Right cardiac atrium (tissue), 5 donors: ENCODE measurements around the gene TTLL11. TPM values are rescaled to one million over a fixed set of nuclear protein-coding genes. Genes with fewer than 3 reads are reported as not detected.
"Not testable (repeated sequence)": the region's sequence is repeated elsewhere in the genome, so short reads cannot be mapped to it uniquely, and the experiment has no call there.

Experiments
- ATAC-seq, 2 donors: fragments of 200-7000 bp; cut with Tn5 transposase; one replicate each; pipeline versions ENCODE4 v1.8.0 to v1.9.1; 2020; ENCODE audit warnings: moderate library complexity in 2 of 2, mild to moderate bottlenecking in 1 of 2
- DNase-seq, 3 donors: peaks; one replicate each; pipeline ENCODE4 v3.0.0-alpha.2; 2020
- H3K27ac ChIP-seq: one replicate; pipeline ENCODE4 v1.5.1; 2013; ENCODE audit warnings: mild to moderate bottlenecking, low read length, control low read depth, moderate library complexity
- H3K27me3 ChIP-seq: one replicate; pipeline ENCODE4 v1.6.1; 2013; ENCODE audit not compliant: control insufficient read depth, insufficient read depth
- H3K4me1 ChIP-seq: one replicate; pipeline ENCODE4 v1.6.1; 2013; ENCODE audit warnings: low read length; ENCODE audit not compliant: control insufficient read depth, insufficient read depth
- H3K4me3 ChIP-seq: one replicate; pipeline ENCODE4 v1.5.1; 2013; ENCODE audit warnings: low read length, control low read depth
- H3K9me3 ChIP-seq: one replicate; pipeline ENCODE4 v1.6.1; 2013; ENCODE audit warnings: low read length; ENCODE audit not compliant: control insufficient read depth
- WGBS: extraction: QIAGEN DNeasy Blood & Tissue Kit; methylation state at CpG from one replicate; pipeline ENCODE4 v1.1.7; 2013; 5-methylcytosine and 5-hydroxymethylcytosine counted together
- intact Hi-C, 4 donors: fragments of 100-400 bp; cut with DNase I; formaldehyde crosslinking; loops; one replicate each; pipeline versions ENCODE4 v1.11.0 to v1.14.0; 2022 to 2023
- polyA plus RNA-seq: library from polyadenylated mRNA; stranded (reverse); fragments of 200-250 nt; gene quantifications from one replicate; pipeline ENCODE4 v1.2.3, GENCODE V29; 2013
- total RNA-seq, 4 donors: library from RNA; stranded (reverse); fragmentation: NEBNext Ultra II Directional; extraction: Animal tissue kit (Norgen Biotek cat#: 25700); gene quantifications; one replicate each; pipeline ENCODE4 v1.2.1, GENCODE V29; 2021
- donor health status: healthy with polysubstance abuse.
- donor health status: DM: no; HTN: yes; CAD: no.
- donor health status: DM: no; HTN: no; CAD: no.
- donor health status: DM: no; HTN: yes; CAD: no; lungs with severe emphysema.
- donor health status: DM: yes; HTN: yes; CAD: no.

The TTLL11 gene
- total and polyA plus RNA-seq, 5 donors = 3.4 to 8.6 (median 5.7) TPM

- H3K4me3 ChIP-seq = no peak overlapping the region
- intact Hi-C loops = no loop called here
- ATAC-seq (no peak), DNase-seq (no peak)
- no peak overlapping the region for H3K27ac ChIP-seq
- no peaks in the 10 kb centered on the region for H3K27me3 ChIP-seq
- 93% methylated on average over 2 of the region's 2 CpGs for WGBS
- H3K4me1 ChIP-seq = peaks cover 6% of the 10 kb centered on the region
- H3K9me3 ChIP-seq = no peaks in the 10 kb centered on the region
Measured at GRCh38 chr9:121983736-121984135, 109.4 kb downstream of the TTLL11 start.

- peaks cover 6% of the 10 kb centered on the region for H3K4me1 ChIP-seq
- no peak for ATAC-seq
- no peak overlapping the region for H3K4me3 ChIP-seq
- 95% methylated on average over 5 of the region's 5 CpGs for WGBS
- no peak overlapping the region for H3K27ac ChIP-seq
- DNase-seq = no peak
- H3K9me3 ChIP-seq = no peaks in the 10 kb centered on the region
- intact Hi-C loops = no loop called here
- H3K27me3 ChIP-seq = no peaks in the 10 kb centered on the region
Measured at GRCh38 chr9:121981118-121981883, 111.8 kb downstream of the TTLL11 start.

- intact Hi-C loops, H3K9me3 ChIP-seq, ATAC-seq, H3K27me3 ChIP-seq, DNase-seq, H3K4me3 ChIP-seq, H3K4me1 ChIP-seq, H3K27ac ChIP-seq: not testable (repeated sequence)
- WGBS = 98% methylated on average over 1 of the region's 1 CpG
Measured at GRCh38 chr9:121980665-121981064, 112.4 kb downstream of the TTLL11 start.

- no peaks in the 10 kb centered on the region for H3K9me3 ChIP-seq
- ATAC-seq (no peak), DNase-seq (no peak)
- 65% methylated on average over 1 of the region's 1 CpG for WGBS
- no peak overlapping the region for H3K4me3 ChIP-seq
- no peak overlapping the region for H3K27ac ChIP-seq
- no peaks in the 10 kb centered on the region for H3K27me3 ChIP-seq
- intact Hi-C loops = no loop called here
- H3K4me1 ChIP-seq = peaks cover 3% of the 10 kb centered on the region
Measured at GRCh38 chr9:121979736-121980135, 113.4 kb downstream of the TTLL11 start.

GRCh38 chr9:121976751-121977150, 116.4 kb downstream of the TTLL11 start:
- Histone ChIP-seq H3K9me3 (no peaks in the 10 kb centered on the region), H3K4me3 (no peak overlapping the region), H3K4me1 (no peaks in the 10 kb centered on the region), H3K27ac (no peak overlapping the region), H3K27me3 (no peaks in the 10 kb centered on the region)
- ATAC-seq (no peak), DNase-seq (no peak)
- WGBS = 60% methylated on average over 1 of the region's 1 CpG
- intact Hi-C loops = no loop called here

- intact Hi-C loops = no loop called here
- WGBS = 92% methylated on average over 6 of the region's 6 CpGs
- Histone ChIP-seq H3K9me3 (no peaks in the 10 kb centered on the region), H3K4me1 (no peaks in the 10 kb centered on the region), H3K27me3 (no peaks in the 10 kb centered on the region), H3K4me3 (no peak overlapping the region), H3K27ac (no peak overlapping the region)
- DNase-seq (no peak), ATAC-seq (no peak)
Measured at GRCh38 chr9:121975801-121976277, 117.3 kb downstream of the TTLL11 start.

GRCh38 chr9:121974421-121974820, 118.7 kb downstream of the TTLL11 start:
- H3K4me3 ChIP-seq = no peak overlapping the region
- intact Hi-C loops = no loop called here
- ATAC-seq = no peak

GRCh38 chr9:121972501-121972981, 120.6 kb downstream of the TTLL11 start:
- peak; percentile 28 to 31 for ATAC-seq

More at GRCh38 chr9:121974421-121974820, 118.7 kb downstream of the TTLL11 start:
- no peaks in the 10 kb centered on the region for H3K27me3 ChIP-seq
- H3K4me1 ChIP-seq = no peaks in the 10 kb centered on the region
- DNase-seq = no peak
- H3K27ac ChIP-seq = no peak overlapping the region
- no peaks in the 10 kb centered on the region for H3K9me3 ChIP-seq

GRCh38 chr9:121968056-121968455, 125.1 kb downstream of the TTLL11 start:
- Histone ChIP-seq H3K27ac (no peak overlapping the region), H3K9me3 (no peaks in the 10 kb centered on the region), H3K27me3 (no peaks in the 10 kb centered on the region), H3K4me3 (no peak overlapping the region), H3K4me1 (no peaks in the 10 kb centered on the region)
- no peak for ATAC-seq
- no peak for DNase-seq
- intact Hi-C loops = no loop called here
- 96% methylated on average over 8 of the region's 8 CpGs for WGBS

More at GRCh38 chr9:121972501-121972981, 120.6 kb downstream of the TTLL11 start:
- WGBS = 93% methylated on average over 7 of the region's 7 CpGs
- Histone ChIP-seq H3K27me3 (no peaks in the 10 kb centered on the region), H3K4me3 (no peak overlapping the region), H3K27ac (no peak overlapping the region), H3K4me1 (no peaks in the 10 kb centered on the region), H3K9me3 (no peaks in the 10 kb centered on the region)
- no peak for DNase-seq
- intact Hi-C loops = no loop called here

- Histone ChIP-seq H3K9me3 (no peaks in the 10 kb centered on the region), H3K4me3 (no peak overlapping the region), H3K27ac (no peak overlapping the region), H3K27me3 (no peaks in the 10 kb centered on the region), H3K4me1 (no peaks in the 10 kb centered on the region)
- no peak for DNase-seq
- ATAC-seq = no peak
- intact Hi-C loops = no loop called here
- WGBS = 95% methylated on average over 1 of the region's 1 CpG
Measured at GRCh38 chr9:121966706-121967105, 126.4 kb downstream of the TTLL11 start.

GRCh38 chr9:121963528-121963995, 129.5 kb downstream of the TTLL11 start:
- 77% methylated on average over 8 of the region's 8 CpGs for WGBS
- ATAC-seq (no peak), DNase-seq (no peak)
- Histone ChIP-seq H3K4me3 (no peak overlapping the region), H3K27ac (no peak overlapping the region), H3K27me3 (no peaks in the 10 kb centered on the region), H3K9me3 (no peaks in the 10 kb centered on the region), H3K4me1 (no peaks in the 10 kb centered on the region)
- intact Hi-C loops = no loop called here
